Activated T-helper 2 cell treated with anti-CD3 and anti-CD28 coated beads, Interferon-gamma antibody, Interleukin-2, Interleukin-4, amounts not matched to agents 10 μg/mL and 5 μg/mL and 100 μg/mL, durations not matched to agents 14 hours and 24 hours and 36 hours (primary cell): ENCODE results near the gene VPS41. TPM values are rescaled to one million over a fixed set of nuclear protein-coding genes. Genes with fewer than 3 reads are reported as not detected.

Experiments used
- DNase-seq: peaks from one replicate; pipeline ENCODE4 v3.0.0; 2021; ENCODE audit warnings: low spot score
- H3K27ac Mint-ChIP-seq: one replicate; pipeline ENCODE4 v1.8.0; 2021; ENCODE audit warnings: mixed read lengths
- H3K27me3 Mint-ChIP-seq: one replicate; pipeline ENCODE4 v1.8.0; 2021; ENCODE audit warnings: low read depth, mixed read lengths
- H3K36me3 Mint-ChIP-seq: one replicate; pipeline ENCODE4 v1.8.0; 2021; ENCODE audit warnings: low read depth, mixed read lengths
- H3K4me1 Mint-ChIP-seq: one replicate; pipeline ENCODE4 v1.8.0; 2021; ENCODE audit warnings: low read depth, mixed read lengths
- H3K4me3 Mint-ChIP-seq: one replicate; pipeline ENCODE4 v1.8.0; 2021; ENCODE audit warnings: low read depth, mild to moderate bottlenecking, moderate library complexity, mixed read lengths
- H3K9me3 Mint-ChIP-seq: one replicate; pipeline ENCODE4 v1.8.0; 2021; ENCODE audit warnings: mixed read lengths
- intact Hi-C: fragments of 100-400 bp; cut with micrococcal nuclease; formaldehyde crosslinking; loops from one replicate; pipeline ENCODE4 v1.15.1; 2023
- total RNA-seq: library from RNA; stranded (reverse); gene quantifications from 2 replicates; pipeline ENCODE4 v1.2.3, GENCODE V29; 2022

VPS41 gene
- total RNA-seq, 1 donor from 2014 or later, result 59.9 TPM

DNA sequence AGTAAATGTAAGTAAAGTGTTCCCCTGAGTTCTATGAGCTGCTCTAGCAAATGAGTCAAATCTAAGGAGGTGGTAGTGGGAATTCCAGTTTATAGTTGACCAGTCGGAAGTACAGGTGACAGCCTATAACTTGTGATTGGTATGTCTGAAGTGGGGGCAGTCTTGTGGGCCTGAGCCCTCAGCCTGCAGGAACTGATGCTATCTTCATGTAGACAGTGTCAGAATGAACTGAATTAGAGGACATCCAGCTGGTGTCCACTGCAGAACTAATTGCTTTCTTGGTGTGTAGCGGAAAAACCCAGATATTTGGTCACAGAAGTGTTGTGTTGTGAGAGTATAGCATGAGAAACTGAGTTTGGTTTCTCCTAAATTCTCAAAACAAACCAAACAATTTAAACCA is 150.0 kb downstream of the VPS41 start:
- no peak overlapping the region for H3K27ac Mint-ChIP-seq
- peaks cover 20% of the 10 kb centered on the region for H3K36me3 Mint-ChIP-seq
- H3K4me3 Mint-ChIP-seq, result no peak overlapping the region
- no peaks in the 10 kb centered on the region for H3K9me3 Mint-ChIP-seq
- no peak for DNase-seq
- intact Hi-C loops, result no loop called here
- H3K4me1 Mint-ChIP-seq, result no peaks in the 10 kb centered on the region
- no peaks in the 10 kb centered on the region for H3K27me3 Mint-ChIP-seq

DNA sequence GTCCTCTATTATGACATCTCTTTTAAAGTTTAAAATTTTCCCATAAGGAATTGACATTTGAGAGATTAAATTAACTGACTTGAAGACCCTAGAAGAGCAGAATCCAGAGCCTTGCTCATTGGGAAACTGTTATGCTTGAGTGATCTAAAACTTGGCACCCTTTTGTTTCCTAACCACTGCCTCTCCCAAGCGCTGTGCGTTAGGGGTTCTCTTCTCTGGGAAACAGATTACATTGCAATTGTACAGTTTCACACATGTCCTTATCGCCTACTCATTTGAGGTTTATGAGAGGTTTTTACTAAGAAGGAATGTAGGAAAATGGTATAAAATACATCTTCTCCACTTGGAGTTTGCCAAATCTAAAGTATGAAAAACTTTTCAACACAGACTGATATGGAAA is 151.1 kb downstream of the VPS41 start:
- intact Hi-C loops, result no loop called here
- no peak for DNase-seq
- no peaks in the 10 kb centered on the region for H3K9me3 Mint-ChIP-seq
- no peak overlapping the region for H3K27ac Mint-ChIP-seq
- H3K27me3 Mint-ChIP-seq, result no peaks in the 10 kb centered on the region
- H3K4me3 Mint-ChIP-seq, result no peak overlapping the region
- no peaks in the 10 kb centered on the region for H3K4me1 Mint-ChIP-seq
- H3K36me3 Mint-ChIP-seq, result peaks cover 15% of the 10 kb centered on the region

GRCh38 chr7:38756521-38756920 is 152.5 kb downstream of the VPS41 start:
- Mint-ChIP-seq H3K4me3 (no peak overlapping the region), H3K36me3 (peaks cover 24% of the 10 kb centered on the region), H3K27me3 (no peaks in the 10 kb centered on the region), H3K27ac (no peak overlapping the region), H3K4me1 (no peaks in the 10 kb centered on the region), H3K9me3 (no peaks in the 10 kb centered on the region)
- no peak for DNase-seq
- intact Hi-C loops, result no loop called here

- intact Hi-C loops, result no loop called here
- H3K4me1 Mint-ChIP-seq, result no peaks in the 10 kb centered on the region
- H3K27me3 Mint-ChIP-seq, result no peaks in the 10 kb centered on the region
- H3K9me3 Mint-ChIP-seq, result no peaks in the 10 kb centered on the region
- no peak overlapping the region for H3K4me3 Mint-ChIP-seq
- H3K27ac Mint-ChIP-seq, result no peak overlapping the region
- peaks cover 30% of the 10 kb centered on the region for H3K36me3 Mint-ChIP-seq
- DNase-seq, result no peak
Observed at GRCh38 chr7:38753347-38753746, 155.6 kb downstream of the VPS41 start.

GRCh38 chr7:38751416-38751815 is 157.6 kb downstream of the VPS41 start:
- peaks cover 38% of the 10 kb centered on the region for H3K36me3 Mint-ChIP-seq
- H3K4me3 Mint-ChIP-seq, result no peak overlapping the region
- H3K27me3 Mint-ChIP-seq, result no peaks in the 10 kb centered on the region
- no peak overlapping the region for H3K27ac Mint-ChIP-seq
- intact Hi-C loops, result no loop called here
- DNase-seq, result no peak
- no peaks in the 10 kb centered on the region for H3K9me3 Mint-ChIP-seq
- no peaks in the 10 kb centered on the region for H3K4me1 Mint-ChIP-seq

- H3K4me1 Mint-ChIP-seq, result peaks cover 2% of the 10 kb centered on the region
- peaks cover 43% of the 10 kb centered on the region for H3K36me3 Mint-ChIP-seq
- H3K9me3 Mint-ChIP-seq, result no peaks in the 10 kb centered on the region
- no peak overlapping the region for H3K4me3 Mint-ChIP-seq
- H3K27me3 Mint-ChIP-seq, result no peaks in the 10 kb centered on the region
- intact Hi-C loops, result no loop called here
- no peak overlapping the region for H3K27ac Mint-ChIP-seq
- no peak for DNase-seq
Observed at GRCh38 chr7:38748056-38748610, 160.9 kb downstream of the VPS41 start.

- peaks cover 2% of the 10 kb centered on the region for H3K4me1 Mint-ChIP-seq
- intact Hi-C loops, result no loop called here
- no peaks in the 10 kb centered on the region for H3K27me3 Mint-ChIP-seq
- DNase-seq, result no peak
- H3K9me3 Mint-ChIP-seq, result no peaks in the 10 kb centered on the region
- peaks cover 43% of the 10 kb centered on the region for H3K36me3 Mint-ChIP-seq
- H3K4me3 Mint-ChIP-seq, result no peak overlapping the region
- no peak overlapping the region for H3K27ac Mint-ChIP-seq
Observed at GRCh38 chr7:38746438-38746837, 162.6 kb downstream of the VPS41 start.

DNA sequence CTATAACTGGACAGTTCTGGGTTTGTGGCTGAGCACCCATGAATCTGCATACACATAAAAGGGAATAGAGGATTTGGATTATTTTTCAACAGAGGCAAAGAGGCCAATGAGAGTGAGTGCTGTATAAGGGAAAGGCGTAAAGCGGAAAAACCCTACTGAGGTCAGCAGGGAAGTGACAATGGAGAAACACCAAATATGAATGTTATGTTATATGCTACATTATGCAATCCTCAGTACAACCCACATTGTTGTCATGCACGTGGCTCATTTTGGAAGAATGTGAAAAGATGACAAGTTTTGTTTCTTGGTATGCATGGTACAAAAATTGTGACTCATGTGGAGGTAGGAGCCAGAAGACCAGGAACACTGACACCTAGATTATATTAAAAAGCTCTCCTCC is 164.2 kb downstream of the VPS41 start:
- Mint-ChIP-seq H3K27me3 (no peaks in the 10 kb centered on the region), H3K4me1 (peaks cover 2% of the 10 kb centered on the region), H3K36me3 (peaks cover 42% of the 10 kb centered on the region), H3K9me3 (no peaks in the 10 kb centered on the region), H3K4me3 (no peak overlapping the region), H3K27ac (no peak overlapping the region)
- intact Hi-C loops, result no loop called here
- DNase-seq, result no peak

DNA sequence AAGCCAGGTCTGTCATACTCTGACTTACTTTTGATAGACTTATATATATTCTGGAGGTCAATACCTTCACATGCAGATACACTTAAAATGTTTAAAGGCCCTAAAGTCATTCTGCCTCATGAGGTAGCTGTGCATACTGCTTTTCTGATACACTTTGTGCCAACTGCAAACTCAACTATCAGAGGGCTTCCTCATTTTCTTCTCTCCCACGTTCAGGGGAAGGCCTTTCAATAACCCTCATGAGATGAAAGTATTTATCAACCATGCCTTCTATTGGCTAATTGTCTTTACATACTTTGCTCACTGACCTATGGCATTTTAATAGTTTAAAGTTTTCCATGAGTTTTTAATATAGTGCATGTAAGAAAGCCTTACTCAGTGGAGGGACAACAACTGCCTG is 165.1 kb downstream of the VPS41 start:
- DNase-seq, result no peak
- intact Hi-C loops, result no loop called here
- H3K4me1 Mint-ChIP-seq, result peaks cover 2% of the 10 kb centered on the region
- no peak overlapping the region for H3K4me3 Mint-ChIP-seq
- no peaks in the 10 kb centered on the region for H3K9me3 Mint-ChIP-seq
- H3K27me3 Mint-ChIP-seq, result no peaks in the 10 kb centered on the region
- H3K27ac Mint-ChIP-seq, result no peak overlapping the region
- peaks cover 42% of the 10 kb centered on the region for H3K36me3 Mint-ChIP-seq

GRCh38 chr7:38740041-38740440 is 168.9 kb downstream of the VPS41 start:
- no peak overlapping the region for H3K4me3 Mint-ChIP-seq
- no peaks in the 10 kb centered on the region for H3K9me3 Mint-ChIP-seq
- H3K4me1 Mint-ChIP-seq, result peaks cover 2% of the 10 kb centered on the region
- no peaks in the 10 kb centered on the region for H3K27me3 Mint-ChIP-seq
- H3K27ac Mint-ChIP-seq, result no peak overlapping the region
- intact Hi-C loops, result no loop called here
- no peak for DNase-seq
- peaks cover 27% of the 10 kb centered on the region for H3K36me3 Mint-ChIP-seq

DNA sequence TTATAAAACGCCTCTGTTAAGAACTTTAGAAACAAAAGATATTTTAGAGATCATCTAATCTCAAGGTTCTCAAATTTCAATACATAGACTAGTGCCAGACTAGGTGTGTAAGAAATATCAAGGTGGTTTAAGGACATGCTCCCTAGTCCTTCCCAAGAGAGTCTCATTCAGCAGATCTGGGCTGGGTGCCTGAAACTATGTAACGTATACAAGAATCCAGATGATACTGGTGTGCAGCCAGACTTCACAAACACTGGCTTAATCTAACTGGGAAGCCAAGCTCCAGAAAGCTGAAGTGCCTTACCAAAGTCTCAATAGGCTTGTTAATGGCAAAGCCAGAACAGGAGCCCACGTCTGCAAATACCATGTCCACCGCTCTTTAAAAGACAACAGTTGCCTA is 172.9 kb downstream of the VPS41 start:
- H3K4me1 Mint-ChIP-seq, result peaks cover 2% of the 10 kb centered on the region
- H3K9me3 Mint-ChIP-seq, result no peaks in the 10 kb centered on the region
- H3K4me3 Mint-ChIP-seq, result no peak overlapping the region
- H3K27ac Mint-ChIP-seq, result no peak overlapping the region
- no peak for DNase-seq
- H3K27me3 Mint-ChIP-seq, result no peaks in the 10 kb centered on the region
- H3K36me3 Mint-ChIP-seq, result peaks cover 6% of the 10 kb centered on the region
- intact Hi-C loops, result no loop called here

- Mint-ChIP-seq H3K9me3 (no peaks in the 10 kb centered on the region), H3K4me3 (no peak overlapping the region), H3K4me1 (peaks cover 4% of the 10 kb centered on the region), H3K27ac (no peak overlapping the region), H3K27me3 (no peaks in the 10 kb centered on the region), H3K36me3 (peaks cover 2% of the 10 kb centered on the region)
- intact Hi-C loops, result no loop called here
- DNase-seq, result no peak
Observed at GRCh38 chr7:38731215-38731614, 177.8 kb downstream of the VPS41 start.

DNA sequence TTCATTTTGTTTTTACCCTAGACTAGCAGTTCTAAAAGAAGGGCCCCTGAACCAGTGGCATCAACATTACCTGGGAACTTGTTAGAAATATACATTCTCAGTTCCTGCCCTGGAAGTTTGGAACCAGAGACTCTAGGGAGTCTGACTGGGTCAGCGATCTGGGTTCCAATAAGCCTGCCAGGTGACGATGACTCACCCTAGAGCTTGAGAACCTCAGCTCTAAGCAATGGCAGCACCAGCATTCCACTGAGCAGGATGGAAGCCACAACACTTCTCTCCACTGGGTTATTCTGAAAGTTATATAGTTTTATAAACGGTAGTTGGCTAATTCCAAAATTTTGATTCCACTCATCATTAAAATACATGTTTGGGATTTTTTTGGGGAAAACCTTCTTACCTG is 180.8 kb downstream of the VPS41 start:
- Mint-ChIP-seq H3K36me3 (peaks cover 2% of the 10 kb centered on the region), H3K4me3 (no peak overlapping the region), H3K9me3 (no peaks in the 10 kb centered on the region), H3K4me1 (peaks cover 4% of the 10 kb centered on the region), H3K27ac (no peak overlapping the region), H3K27me3 (no peaks in the 10 kb centered on the region)
- DNase-seq, result no peak
- intact Hi-C loops, result no loop called here
